Measurements from ENCODE around the gene PHLDA3. TPM values are rescaled to one million over a fixed set of nuclear protein-coding genes. Genes with fewer than 3 reads are reported as not detected.

PHLDA3 gene
- total RNA-seq, 1 donor from 2014 or later: 50.6 TPM

DNA sequence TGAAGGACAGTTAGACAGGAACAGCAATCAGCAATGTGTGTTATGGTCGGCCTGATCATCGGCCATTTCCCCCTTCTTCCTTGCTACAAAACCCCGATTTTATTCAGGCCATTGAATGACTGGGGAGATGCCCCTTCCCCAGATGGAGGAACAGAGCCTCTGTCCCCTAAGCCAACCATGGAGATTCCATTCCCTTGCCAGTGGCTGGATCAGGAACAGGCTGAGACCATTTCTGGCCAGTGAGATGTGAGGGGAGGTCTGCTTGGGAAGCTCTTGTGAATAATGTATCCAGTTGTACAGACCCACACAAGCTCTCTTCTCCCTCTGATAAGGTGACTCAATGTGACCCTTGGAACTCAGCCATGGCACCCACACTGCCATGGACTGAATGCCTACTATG lies 30.2 kb upstream of the PHLDA3 start:
- no peaks in the 10 kb centered on the region for H3K27me3 Mint-ChIP-seq (ENCODE audit: unreplicated experiment)
- no peak overlapping the region for H3K4me3 Mint-ChIP-seq (ENCODE audit: unreplicated experiment)
- H3K4me1 Mint-ChIP-seq (ENCODE audit: unreplicated experiment): peaks cover 57% of the 10 kb centered on the region
- DNase-seq (ENCODE audit: extremely low spot score, unreplicated experiment): no peak
- no peaks in the 10 kb centered on the region for H3K36me3 Mint-ChIP-seq (ENCODE audit: unreplicated experiment)
- H3K27ac Mint-ChIP-seq (ENCODE audit: unreplicated experiment): no peak overlapping the region
- no peak for TF ChIP-seq CTCF (IDR thresholded peaks at IDR 0.05)
- no peaks in the 10 kb centered on the region for H3K9me3 Mint-ChIP-seq (ENCODE audit: unreplicated experiment)

- peaks cover 57% of the 10 kb centered on the region for H3K4me1 Mint-ChIP-seq (ENCODE audit: unreplicated experiment)
- no peak for TF ChIP-seq CTCF (IDR thresholded peaks at IDR 0.05)
- H3K9me3 Mint-ChIP-seq (ENCODE audit: unreplicated experiment): no peaks in the 10 kb centered on the region
- no peak for DNase-seq (ENCODE audit: extremely low spot score, unreplicated experiment)
- H3K4me3 Mint-ChIP-seq (ENCODE audit: unreplicated experiment): no peak overlapping the region
- H3K27ac Mint-ChIP-seq (ENCODE audit: unreplicated experiment): no peak overlapping the region
- H3K36me3 Mint-ChIP-seq (ENCODE audit: unreplicated experiment): no peaks in the 10 kb centered on the region
- H3K27me3 Mint-ChIP-seq (ENCODE audit: unreplicated experiment): no peaks in the 10 kb centered on the region
Observed at GRCh38 chr1:201498621-201499020, 29.6 kb upstream of the PHLDA3 start.

DNA sequence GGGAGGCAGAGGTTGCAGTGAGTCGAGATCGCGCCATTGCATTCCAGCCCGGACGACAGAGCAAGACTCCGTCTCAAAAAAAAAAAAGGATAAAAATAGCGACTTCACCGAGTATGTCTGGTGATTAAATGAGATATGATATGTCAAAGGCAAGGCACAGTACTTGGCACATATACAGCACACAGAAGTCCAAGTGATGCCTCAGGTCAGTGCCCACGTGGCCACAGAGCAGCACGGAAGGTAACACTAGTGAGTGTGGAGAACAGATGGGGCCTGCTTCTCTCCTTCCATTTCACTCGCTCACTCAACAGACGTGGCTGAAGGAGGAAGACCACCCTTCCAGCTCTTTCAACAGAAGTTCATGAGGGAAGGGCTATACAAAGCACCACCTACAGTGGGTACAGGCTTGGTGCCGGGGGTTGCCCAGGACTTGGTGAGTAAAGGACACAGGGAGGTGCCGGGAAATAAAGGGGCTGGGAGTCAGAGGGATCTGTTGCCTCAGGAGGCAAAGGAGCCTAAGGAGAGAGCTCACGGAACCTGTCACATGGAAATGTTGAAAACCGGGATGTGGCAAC lies 29.0 kb upstream of the PHLDA3 start:
- H3K9me3 Mint-ChIP-seq (ENCODE audit: unreplicated experiment): no peaks in the 10 kb centered on the region

GRCh38 chr1:201496296-201496690 lies 27.3 kb upstream of the PHLDA3 start:
- Mint-ChIP-seq H3K27ac (ENCODE audit: unreplicated experiment) (peak overlapping the region; percentile 87), H3K4me1 (ENCODE audit: unreplicated experiment) (peaks cover 56% of the 10 kb centered on the region), H3K27me3 (ENCODE audit: unreplicated experiment) (no peaks in the 10 kb centered on the region), H3K9me3 (ENCODE audit: unreplicated experiment) (no peaks in the 10 kb centered on the region), H3K4me3 (ENCODE audit: unreplicated experiment) (no peak overlapping the region), H3K36me3 (ENCODE audit: unreplicated experiment) (no peaks in the 10 kb centered on the region)
- DNase-seq (ENCODE audit: extremely low spot score, unreplicated experiment): no peak
- no peak for TF ChIP-seq CTCF (IDR thresholded peaks at IDR 0.05)

More for the DNA sequence above, 29.0 kb upstream of the PHLDA3 start:
- no peak for TF ChIP-seq CTCF (IDR thresholded peaks at IDR 0.05)
- H3K27me3 Mint-ChIP-seq (ENCODE audit: unreplicated experiment): no peaks in the 10 kb centered on the region
- peaks cover 56% of the 10 kb centered on the region for H3K4me1 Mint-ChIP-seq (ENCODE audit: unreplicated experiment)
- no peak for DNase-seq (ENCODE audit: extremely low spot score, unreplicated experiment)
- H3K4me3 Mint-ChIP-seq (ENCODE audit: unreplicated experiment): no peak overlapping the region
- H3K27ac Mint-ChIP-seq (ENCODE audit: unreplicated experiment): no peak overlapping the region
- no peaks in the 10 kb centered on the region for H3K36me3 Mint-ChIP-seq (ENCODE audit: unreplicated experiment)

DNA sequence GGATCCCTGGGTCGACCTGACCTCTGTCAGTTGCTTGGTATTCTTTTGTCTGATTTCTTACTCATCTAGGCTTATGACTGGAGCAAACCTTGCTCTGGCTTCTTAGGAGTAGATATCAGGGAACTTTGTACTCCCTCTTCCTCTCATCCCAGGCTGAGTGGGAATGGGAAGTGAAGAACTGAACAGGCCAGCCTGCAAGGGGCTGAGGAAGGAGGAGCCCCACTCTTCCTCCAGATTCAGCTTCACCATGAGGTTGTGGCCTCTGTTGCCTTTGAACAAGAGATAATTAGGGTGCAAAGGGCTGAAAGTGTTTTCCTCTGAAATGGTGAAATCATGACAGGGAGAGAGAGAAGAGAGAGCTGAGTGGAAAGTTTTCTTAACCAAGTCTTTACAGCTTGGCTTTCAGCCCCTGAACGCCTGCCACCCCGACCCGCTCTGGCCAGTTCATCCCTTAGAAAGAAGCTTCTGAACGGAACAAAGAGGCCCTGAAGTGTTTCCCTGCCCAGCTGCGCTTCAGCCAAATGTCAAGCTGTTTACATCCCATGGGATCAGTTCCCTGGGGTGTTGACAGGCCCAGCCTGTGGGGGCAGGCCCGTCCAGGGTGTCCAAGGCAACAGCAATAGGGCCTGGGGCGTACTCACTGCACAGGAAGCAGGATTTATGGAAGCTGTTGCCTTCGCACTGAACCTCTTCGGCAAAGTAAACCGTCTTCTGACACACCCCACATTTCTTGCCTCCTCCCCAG lies 26.7 kb upstream of the PHLDA3 start:
- no peaks in the 10 kb centered on the region for H3K36me3 Mint-ChIP-seq (ENCODE audit: unreplicated experiment)
- no peak for TF ChIP-seq CTCF (IDR thresholded peaks at IDR 0.05)
- H3K4me3 Mint-ChIP-seq (ENCODE audit: unreplicated experiment): no peak overlapping the region
- no peak for DNase-seq (ENCODE audit: extremely low spot score, unreplicated experiment)
- no peaks in the 10 kb centered on the region for H3K9me3 Mint-ChIP-seq (ENCODE audit: unreplicated experiment)
- H3K27ac Mint-ChIP-seq (ENCODE audit: unreplicated experiment): peak overlapping the region; percentile 87
- peaks cover 57% of the 10 kb centered on the region for H3K4me1 Mint-ChIP-seq (ENCODE audit: unreplicated experiment)
- no peaks in the 10 kb centered on the region for H3K27me3 Mint-ChIP-seq (ENCODE audit: unreplicated experiment)
